Smooth muscle cell (in vitro differentiated cells): ENCODE measurements around the gene CYB5A. TPM values are rescaled to one million over a fixed set of nuclear protein-coding genes. Genes with fewer than 3 reads are reported as not detected.

Experiments used
- DNase-seq: peaks from one replicate; lab custom pipeline; 2025; ENCODE audit not compliant: unreplicated experiment; lab: John Stamatoyannopoulos, UW
- H2AFZ ChIP-seq: fragments of 200-600 bp; sonication (generic); 2 replicates; pipeline ENCODE4 v1.6.0; 2016; ENCODE audit warnings: antibody characterized with exemption, low read depth, mild to moderate bottlenecking
- H3F3A ChIP-seq: fragments of 200-600 bp; sonication (generic); 2 replicates; pipeline ENCODE4 v1.6.0; 2017; ENCODE audit warnings: antibody characterized with exemption, low read depth
- H3K27ac ChIP-seq: fragments of 200-600 bp; sonication (generic); 2 replicates; pipeline ENCODE4 v1.5.1; 2016; ENCODE audit warnings: low read depth, mild to moderate bottlenecking
- H3K27me3 ChIP-seq: fragments of 200-600 bp; sonication (generic); 2 replicates; pipeline ENCODE4 v1.6.1; 2016; ENCODE audit warnings: low read depth, mild to moderate bottlenecking
- H3K36me3 ChIP-seq: fragments of 200-600 bp; sonication (generic); 2 replicates; pipeline ENCODE4 v1.5.1; 2016; ENCODE audit warnings: low read depth
- H3K4me1 ChIP-seq: fragments of 200-600 bp; sonication (generic); 2 replicates; pipeline ENCODE4 v1.5.1; 2016; ENCODE audit warnings: low read depth
- H3K4me2 ChIP-seq: fragments of 200-600 bp; sonication (generic); 2 replicates; pipeline ENCODE4 v1.6.0; 2016; ENCODE audit warnings: mild to moderate bottlenecking
- H3K4me3 ChIP-seq: fragments of 200-600 bp; sonication (generic); 2 replicates; pipeline ENCODE4 v1.5.1; 2016; ENCODE audit warnings: mild to moderate bottlenecking
- H3K79me2 ChIP-seq: fragments of 200-600 bp; sonication (generic); 2 replicates; pipeline ENCODE4 v1.6.0; 2016; ENCODE audit warnings: low read depth, mild to moderate bottlenecking
- H3K9ac ChIP-seq: fragments of 200-600 bp; sonication (generic); 2 replicates; pipeline ENCODE4 v1.6.0; 2016; ENCODE audit warnings: low read depth
- H3K9me3 ChIP-seq: fragments of 200-600 bp; sonication (generic); replicated peaks from 2 replicates; pipeline ENCODE4 v1.5.1; 2016; ENCODE audit warnings: low read depth
- H4K20me1 ChIP-seq: fragments of 200-600 bp; sonication (generic); 2 replicates; pipeline ENCODE4 v1.6.0; 2016; ENCODE audit warnings: low read depth
- WGBS: methylation state at CpG from one replicate; pipeline ENCODE4 v1.1.7; 2016; ENCODE audit warnings: low lambda C conversion rate; 5-methylcytosine and 5-hydroxymethylcytosine counted together
- polyA plus RNA-seq: library from polyadenylated mRNA; unstranded; fragments of >200 nt; fragmentation: Nextera tagmentation; extraction: Ambion mirVana; gene quantifications from 2 replicates; pipeline ENCODE4 v1.2.1, GENCODE V29; 2016
- total RNA-seq: library from RNA; depleted of rRNA; stranded (reverse); fragments of >200 nt; gene quantifications from 2 replicates; pipeline ENCODE4 v1.2.3, GENCODE V29; 2014
- TF ChIP-seq, protein P1 (sequence below): fragments of 200-600 bp; sonication (generic); IDR thresholded peaks from 2 replicates; pipeline ENCODE4 v1.5.1; 2017; ENCODE audit warnings: borderline replicate concordance, mild to moderate bottlenecking, antibody characterized with exemption; ENCODE audit not compliant: insufficient read depth, poor library complexity, severe bottlenecking

CYB5A gene
- total and polyA plus RNA-seq, 2 experiments from 2014 or later, result 52.8 to 83.2 TPM

DNA sequence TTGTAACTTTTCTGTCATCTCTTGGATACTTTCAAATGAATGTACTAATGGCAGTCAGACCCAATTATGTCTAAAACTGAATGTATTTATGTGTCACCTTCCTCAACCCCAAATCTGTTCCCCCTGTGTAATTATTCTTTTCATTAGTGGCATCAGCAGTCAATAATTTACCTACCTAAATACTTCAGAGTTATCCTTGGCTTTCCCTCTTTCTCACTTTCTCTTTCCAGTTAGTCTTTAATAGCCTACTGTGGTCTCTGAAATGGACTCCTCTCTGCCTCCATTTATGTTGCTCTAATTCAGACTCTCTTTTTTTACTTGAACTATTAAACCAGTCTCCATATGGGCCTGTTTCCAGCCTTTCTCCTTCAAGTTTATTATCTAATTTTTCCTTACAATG is 44.9 kb upstream of the CYB5A start:
- peak overlapping the region; percentile 40 for H2AFZ ChIP-seq
- TF ChIP-seq, protein P1, sequence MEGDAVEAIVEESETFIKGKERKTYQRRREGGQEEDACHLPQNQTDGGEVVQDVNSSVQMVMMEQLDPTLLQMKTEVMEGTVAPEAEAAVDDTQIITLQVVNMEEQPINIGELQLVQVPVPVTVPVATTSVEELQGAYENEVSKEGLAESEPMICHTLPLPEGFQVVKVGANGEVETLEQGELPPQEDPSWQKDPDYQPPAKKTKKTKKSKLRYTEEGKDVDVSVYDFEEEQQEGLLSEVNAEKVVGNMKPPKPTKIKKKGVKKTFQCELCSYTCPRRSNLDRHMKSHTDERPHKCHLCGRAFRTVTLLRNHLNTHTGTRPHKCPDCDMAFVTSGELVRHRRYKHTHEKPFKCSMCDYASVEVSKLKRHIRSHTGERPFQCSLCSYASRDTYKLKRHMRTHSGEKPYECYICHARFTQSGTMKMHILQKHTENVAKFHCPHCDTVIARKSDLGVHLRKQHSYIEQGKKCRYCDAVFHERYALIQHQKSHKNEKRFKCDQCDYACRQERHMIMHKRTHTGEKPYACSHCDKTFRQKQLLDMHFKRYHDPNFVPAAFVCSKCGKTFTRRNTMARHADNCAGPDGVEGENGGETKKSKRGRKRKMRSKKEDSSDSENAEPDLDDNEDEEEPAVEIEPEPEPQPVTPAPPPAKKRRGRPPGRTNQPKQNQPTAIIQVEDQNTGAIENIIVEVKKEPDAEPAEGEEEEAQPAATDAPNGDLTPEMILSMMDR, result no peak
- DNase-seq, result no peak

DNA sequence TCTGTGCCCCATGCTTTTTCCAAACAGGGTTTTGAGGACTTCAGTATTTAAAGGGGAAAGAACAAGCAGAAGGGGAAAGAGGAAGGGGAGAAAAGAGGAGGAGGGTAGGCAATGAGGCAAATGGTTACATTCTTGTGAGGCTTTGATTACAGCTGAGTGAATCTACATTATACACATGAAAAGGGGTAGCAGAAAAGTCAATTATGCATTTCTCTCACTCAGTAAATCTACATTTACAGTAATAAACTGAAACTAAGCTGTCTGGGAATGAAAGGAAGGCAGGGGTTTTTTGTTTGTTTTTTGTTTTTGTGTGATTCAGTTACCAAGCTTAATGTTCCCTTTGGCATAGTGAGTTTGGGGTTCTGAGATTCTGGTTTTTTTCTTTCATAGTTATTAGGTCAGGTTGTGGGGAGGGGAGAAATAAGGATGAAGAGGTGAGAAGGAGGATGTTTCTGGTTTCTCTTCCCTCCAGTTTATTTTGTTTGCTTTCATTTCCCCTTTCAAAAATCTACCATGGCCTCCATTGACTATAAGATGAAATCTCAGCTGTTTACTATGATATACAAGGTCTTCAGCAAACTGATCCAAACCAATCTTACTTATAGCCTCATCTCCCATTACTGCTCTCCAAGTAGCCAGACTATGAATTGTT is 42.6 kb upstream of the CYB5A start:
- H3K27ac ChIP-seq, result no peak overlapping the region
- TF ChIP-seq, protein P1, result no peak
- H3K4me3 ChIP-seq, result no peak overlapping the region
- no peaks in the 10 kb centered on the region for H3K9me3 ChIP-seq
- no peak overlapping the region for H3K4me2 ChIP-seq
- no peak overlapping the region for H2AFZ ChIP-seq
- no peak overlapping the region for H3K9ac ChIP-seq
- H4K20me1 ChIP-seq, result no peaks in the 10 kb centered on the region
- H3K36me3 ChIP-seq, result no peaks in the 10 kb centered on the region
- H3K27me3 ChIP-seq, result no peaks in the 10 kb centered on the region
- DNase-seq, result no peak
- no peaks in the 10 kb centered on the region for H3K79me2 ChIP-seq
- H3F3A ChIP-seq, result no peaks in the 10 kb centered on the region
- H3K4me1 ChIP-seq, result no peaks in the 10 kb centered on the region

More for the DNA sequence above, 44.9 kb upstream of the CYB5A start:
- H3F3A ChIP-seq, result no peaks in the 10 kb centered on the region
- H3K27ac ChIP-seq, result no peak overlapping the region
- H3K4me3 ChIP-seq, result no peak overlapping the region
- no peak overlapping the region for H3K9ac ChIP-seq
- H3K36me3 ChIP-seq, result no peaks in the 10 kb centered on the region
- H4K20me1 ChIP-seq, result no peaks in the 10 kb centered on the region
- H3K27me3 ChIP-seq, result no peaks in the 10 kb centered on the region
- H3K4me1 ChIP-seq, result no peaks in the 10 kb centered on the region
- no peaks in the 10 kb centered on the region for H3K9me3 ChIP-seq
- no peaks in the 10 kb centered on the region for H3K79me2 ChIP-seq
- no peak overlapping the region for H3K4me2 ChIP-seq

DNA sequence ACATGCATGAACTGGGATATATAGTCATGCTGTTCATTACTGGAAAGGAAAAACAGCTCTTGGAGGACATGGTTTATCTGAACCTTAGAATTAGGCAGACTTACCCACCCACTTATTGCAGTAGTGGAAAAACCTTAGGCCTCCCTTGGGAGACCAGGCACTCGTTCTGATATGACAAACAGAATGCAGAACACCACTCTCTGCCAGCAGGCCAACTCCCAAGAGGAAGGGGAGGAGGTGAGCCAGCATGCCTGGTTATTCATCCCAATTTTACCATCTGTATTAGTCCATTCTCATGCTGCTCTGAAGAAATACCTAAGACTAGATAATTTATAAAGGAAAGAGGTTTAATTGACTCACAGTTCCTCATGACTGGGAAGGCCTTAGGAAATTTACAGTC is 41.3 kb upstream of the CYB5A start:
- DNase-seq, result no peak
- no peaks in the 10 kb centered on the region for H3K27me3 ChIP-seq
- H3K36me3 ChIP-seq, result no peaks in the 10 kb centered on the region
- TF ChIP-seq, protein P1, result no peak
- no peaks in the 10 kb centered on the region for H3F3A ChIP-seq
- H3K27ac ChIP-seq, result no peak overlapping the region
- no peaks in the 10 kb centered on the region for H3K9me3 ChIP-seq
- no peak overlapping the region for H3K9ac ChIP-seq
- H3K4me1 ChIP-seq, result no peaks in the 10 kb centered on the region
- H3K4me2 ChIP-seq, result no peak overlapping the region
- H2AFZ ChIP-seq, result no peak overlapping the region
- H3K4me3 ChIP-seq, result no peak overlapping the region
- 68% methylated on average over 1 of the region's 1 CpG for WGBS
- no peaks in the 10 kb centered on the region for H4K20me1 ChIP-seq
- no peaks in the 10 kb centered on the region for H3K79me2 ChIP-seq

DNA sequence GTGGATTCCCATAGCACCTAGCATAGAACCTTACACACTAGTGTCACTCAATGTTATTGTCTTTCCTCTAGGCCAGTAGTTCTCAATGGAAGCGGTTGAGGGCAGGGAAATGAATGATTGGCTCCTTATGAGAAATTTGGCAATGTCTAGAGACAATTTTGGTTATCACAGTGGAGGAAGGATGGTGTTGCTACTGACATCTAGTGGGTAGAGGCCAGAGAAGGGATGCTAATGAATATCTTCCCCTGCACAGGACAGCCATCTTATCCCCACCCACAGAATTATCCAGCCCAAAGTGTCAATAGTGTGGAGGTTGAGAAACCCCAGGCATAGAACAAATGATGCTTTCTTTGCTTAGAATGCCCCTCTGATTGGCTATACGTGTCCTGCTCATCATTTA is 39.6 kb upstream of the CYB5A start:
- no peak overlapping the region for H3K9ac ChIP-seq
- H3K36me3 ChIP-seq, result no peaks in the 10 kb centered on the region
- peaks cover 4% of the 10 kb centered on the region for H3K4me1 ChIP-seq
- no peak overlapping the region for H3K4me2 ChIP-seq
- no peak for DNase-seq
- H3K4me3 ChIP-seq, result no peak overlapping the region
- H4K20me1 ChIP-seq, result no peaks in the 10 kb centered on the region
- 73% methylated on average over 2 of the region's 2 CpGs for WGBS
- no peak overlapping the region for H3K27ac ChIP-seq
- H2AFZ ChIP-seq, result peak overlapping the region; percentile 35
- H3F3A ChIP-seq, result no peaks in the 10 kb centered on the region
- no peaks in the 10 kb centered on the region for H3K79me2 ChIP-seq
- no peaks in the 10 kb centered on the region for H3K9me3 ChIP-seq
- TF ChIP-seq, protein P1, result peak; percentile 43
- no peaks in the 10 kb centered on the region for H3K27me3 ChIP-seq
